Measurements from ENCODE around the gene POU2F1. TPM values are rescaled to one million over a fixed set of nuclear protein-coding genes. Genes with fewer than 3 reads are reported as not detected.

POU2F1 gene
- total RNA-seq, 4 donors from 2014 or later, result 14.0 to 45.5 (median 19.8) TPM

- intact Hi-C loops (cut with DNase I), result no loop called here
- no peak for DNase-seq
- Histone ChIP-seq H3K27ac (no peak overlapping the region), H3K36me3 (no peaks in the 10 kb centered on the region), H3K27me3 (no peaks in the 10 kb centered on the region), H3K4me3 (replicated peaks in 1 of 3) (no peak overlapping the region), H3K4me1 (no peaks in the 10 kb centered on the region), H3K9me3 (no peaks in the 10 kb centered on the region)
- 56 to 64% methylated on average over 2 of the region's 2 CpGs for whole genome bisulfite sequencing, 2 donors
- TF ChIP-seq CTCF (IDR thresholded peaks at IDR 0.05) (no peak), POLR2A (IDR thresholded peaks at IDR 0.05) (no peak)
These were observed 207.7 kb downstream of the POU2F1 start for GRCh38 chr1:167428395-167428794.

- H3K9me3 ChIP-seq, result no peaks in the 10 kb centered on the region
- WGBS, 2 donors, result 60 to 100% methylated on average over 1 to 2 of the region's 2 CpGs
- no peaks in the 10 kb centered on the region for H3K36me3 ChIP-seq
- no peaks in the 10 kb centered on the region for H3K27me3 ChIP-seq
- no peak for TF ChIP-seq POLR2A (IDR thresholded peaks at IDR 0.05)
- TF ChIP-seq CTCF (IDR thresholded peaks at IDR 0.05), result no peak
- H3K27ac ChIP-seq, result no peak overlapping the region
- no peaks in the 10 kb centered on the region for H3K4me1 ChIP-seq
- no peak overlapping the region for H3K4me3 ChIP-seq (replicated peaks in 1 of 3)
- intact Hi-C loops (cut with DNase I), result no loop called here
- no peak for DNase-seq
These were observed 208.9 kb downstream of the POU2F1 start for GRCh38 chr1:167429612-167430011.

- Histone ChIP-seq H3K27ac (no peak overlapping the region), H3K9me3 (no peaks in the 10 kb centered on the region), H3K36me3 (no peaks in the 10 kb centered on the region), H3K4me3 (replicated peaks in 1 of 3) (no peak overlapping the region), H3K4me1 (no peaks in the 10 kb centered on the region), H3K27me3 (no peaks in the 10 kb centered on the region)
- 85 to 92% methylated on average over 17 of the region's 17 CpGs for WGBS, 2 donors
- TF ChIP-seq POLR2A (IDR thresholded peaks at IDR 0.05) (no peak), CTCF (IDR thresholded peaks at IDR 0.05) (no peak)
- intact Hi-C loops (cut with DNase I), result no loop called here
- DNase-seq, result no peak
These were observed 209.6 kb downstream of the POU2F1 start for GRCh38 chr1:167430134-167430848.

GRCh38 chr1:167430849-167431242 lies 210.2 kb downstream of the POU2F1 start:
- DNase-seq, result no peak
- TF ChIP-seq CTCF (IDR thresholded peaks at IDR 0.05) (no peak), POLR2A (IDR thresholded peaks at IDR 0.05) (no peak)
- H3K36me3 ChIP-seq, result no peaks in the 10 kb centered on the region
- no peaks in the 10 kb centered on the region for H3K27me3 ChIP-seq
- 82 to 86% methylated on average over 10 of the region's 10 CpGs for WGBS, 2 donors
- no peak overlapping the region for H3K4me3 ChIP-seq (replicated peaks in 1 of 3)
- no peak overlapping the region for H3K27ac ChIP-seq
- no peaks in the 10 kb centered on the region for H3K9me3 ChIP-seq
- intact Hi-C loops (cut with DNase I), result no loop called here
- no peaks in the 10 kb centered on the region for H3K4me1 ChIP-seq

GRCh38 chr1:167431261-167431908 lies 210.7 kb downstream of the POU2F1 start:
- Histone ChIP-seq H3K27ac (no peak overlapping the region), H3K27me3 (no peaks in the 10 kb centered on the region), H3K9me3 (no peaks in the 10 kb centered on the region), H3K36me3 (no peaks in the 10 kb centered on the region), H3K4me3 (replicated peaks in 1 of 3) (no peak overlapping the region), H3K4me1 (no peaks in the 10 kb centered on the region)
- no peak for DNase-seq
- intact Hi-C loops (cut with DNase I), result no loop called here
- TF ChIP-seq CTCF (IDR thresholded peaks at IDR 0.05) (no peak), POLR2A (IDR thresholded peaks at IDR 0.05) (no peak)
- 82 to 84% methylated on average over 14 of the region's 14 CpGs for WGBS, 2 donors

Data from thyroid gland (tissue), 4 donors.